ENCODE results near the gene LEMD1.
A peak's percentile ranks its signal among the peaks of the same experiment; 100 is the strongest.

The LEMD1 gene

GRCh38 chr1:205440121-205440475 is 18.2 kb upstream of the LEMD1 start:
- TF ChIP-seq POLR2AphosphoS5 (IDR thresholded peaks at IDR 0.05; ENCODE audit: low read depth) (no peak), REST (IDR thresholded peaks at IDR 0.05; ENCODE audit: insufficient replicate concordance, low read depth) (no peak), SPI1 (IDR thresholded peaks at IDR 0.05; ENCODE audit: borderline replicate concordance, low read depth) (no peak), GABPA (IDR thresholded peaks at IDR 0.05; ENCODE audit: low read depth) (no peak), CTCF (IDR thresholded peaks at IDR 0.05; ENCODE audit: insufficient read depth, low read length) (no peak)
- no peak for DNase-seq (ENCODE audit: low read depth in 1 of 2, low spot score in 1 of 2)
- Histone ChIP-seq H3K27ac (replicated peaks) (peak overlapping the region; percentile 22), H3K4me3 (replicated peaks; ENCODE audit: insufficient read depth, low read length) (no peak overlapping the region), H3K27me3 (ENCODE audit: insufficient read depth, poor library complexity, severe bottlenecking) (peaks cover 10% of the 10 kb centered on the region)

DNA sequence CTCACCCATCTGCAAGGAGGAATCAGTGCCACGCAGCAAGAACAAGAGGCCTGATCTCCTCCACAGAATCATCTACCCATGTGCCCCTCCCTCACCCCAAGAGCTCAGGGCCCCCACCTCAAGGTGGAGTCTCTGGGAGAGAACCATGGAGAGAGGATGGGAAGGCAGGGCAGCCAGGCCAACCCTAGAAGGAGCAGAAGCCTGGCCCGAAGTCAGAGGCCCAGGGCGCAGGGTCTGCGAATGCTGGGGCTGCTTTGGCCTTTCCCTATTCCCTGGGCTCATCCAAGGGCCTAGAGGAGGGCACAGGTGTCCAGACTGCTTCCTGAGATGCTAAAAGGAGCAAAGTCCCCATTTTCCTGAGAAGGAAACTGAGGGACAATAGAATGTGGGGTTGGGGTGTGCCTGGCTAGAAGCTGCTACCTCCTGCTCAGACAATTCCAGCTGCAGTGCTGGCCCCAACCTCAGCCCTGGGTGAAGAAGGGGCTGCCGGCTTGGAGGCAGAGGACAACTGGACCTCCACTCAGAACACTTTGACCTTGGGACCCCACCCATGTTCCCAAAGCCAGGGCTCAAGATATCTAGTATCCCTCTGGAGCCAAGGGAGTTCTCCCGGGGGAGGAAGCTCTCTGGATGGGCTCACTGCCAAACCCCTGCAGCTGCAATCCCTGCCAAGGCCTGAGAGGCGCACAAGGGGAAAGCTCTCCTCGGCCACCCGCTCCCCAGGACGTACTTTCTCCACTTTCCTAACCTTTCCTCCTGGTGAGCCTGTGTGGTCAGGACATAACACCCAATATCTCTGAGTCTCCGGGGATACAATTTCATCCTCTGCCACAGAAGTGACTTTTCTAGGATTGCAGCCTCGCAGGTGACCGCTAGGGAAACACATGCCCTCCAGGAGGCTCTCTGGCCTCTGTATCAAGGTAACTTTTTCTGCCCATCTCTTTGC is 16.6 kb upstream of the LEMD1 start:
- Histone ChIP-seq H3K4me3 (replicated peaks; ENCODE audit: insufficient read depth, low read length) (no peak overlapping the region), H3K27ac (replicated peaks) (no peak overlapping the region), H3K27me3 (ENCODE audit: insufficient read depth, poor library complexity, severe bottlenecking) (peaks cover 17% of the 10 kb centered on the region)
- peak in 1 of 2 experiments; percentile 28 for DNase-seq (ENCODE audit: low read depth in 1 of 2, low spot score in 1 of 2)
- TF ChIP-seq POLR2AphosphoS5 (IDR thresholded peaks at IDR 0.05; ENCODE audit: low read depth) (no peak), SPI1 (IDR thresholded peaks at IDR 0.05; ENCODE audit: borderline replicate concordance, low read depth) (no peak), REST (IDR thresholded peaks at IDR 0.05; ENCODE audit: insufficient replicate concordance, low read depth) (no peak), CTCF (IDR thresholded peaks at IDR 0.05; ENCODE audit: insufficient read depth, low read length) (no peak), GABPA (IDR thresholded peaks at IDR 0.05; ENCODE audit: low read depth) (no peak)

DNA sequence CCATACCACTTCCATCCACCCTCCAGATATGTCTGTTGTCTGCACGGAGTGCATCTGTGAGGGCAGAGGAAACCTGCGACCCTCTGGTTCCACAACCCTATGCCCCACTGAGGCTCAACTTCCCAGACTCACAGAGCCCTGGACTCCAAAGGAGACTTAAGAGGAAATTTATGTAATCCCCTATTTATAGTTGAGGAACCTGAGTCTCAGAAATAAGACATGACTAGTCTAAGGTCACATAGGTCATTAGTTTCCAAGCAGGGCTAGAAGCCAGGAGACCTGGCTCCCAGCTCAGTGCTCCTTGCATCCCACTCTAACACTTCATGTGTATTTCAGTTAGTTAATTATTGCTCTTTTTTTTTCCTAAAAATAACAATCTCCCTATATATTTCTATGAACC is 15.7 kb upstream of the LEMD1 start:
- peaks cover 17% of the 10 kb centered on the region for H3K27me3 ChIP-seq (ENCODE audit: insufficient read depth, poor library complexity, severe bottlenecking)
- DNase-seq (ENCODE audit: low read depth in 1 of 2, low spot score in 1 of 2) = no peak
- H3K27ac ChIP-seq (replicated peaks) = no peak overlapping the region
- no peak overlapping the region for H3K4me3 ChIP-seq (replicated peaks; ENCODE audit: insufficient read depth, low read length)
- no peak for TF ChIP-seq GABPA (IDR thresholded peaks at IDR 0.05; ENCODE audit: low read depth)
- no peak for TF ChIP-seq POLR2AphosphoS5 (IDR thresholded peaks at IDR 0.05; ENCODE audit: low read depth)
- no peak for TF ChIP-seq REST (IDR thresholded peaks at IDR 0.05; ENCODE audit: insufficient replicate concordance, low read depth)
- no peak for TF ChIP-seq CTCF (IDR thresholded peaks at IDR 0.05; ENCODE audit: insufficient read depth, low read length)
- TF ChIP-seq SPI1 (IDR thresholded peaks at IDR 0.05; ENCODE audit: borderline replicate concordance, low read depth) = no peak

Measured in HL-60 (cell line).